ENCODE data around the gene SPOCK3.
"Not testable (repeated sequence)": the region's sequence is repeated elsewhere in the genome, so short reads cannot be mapped to it uniquely, and the experiment has no call there.

The SPOCK3 gene

GRCh38 chr4:167035390-167035789 lies 198.9 kb downstream of the SPOCK3 start:
- no peak for DNase-seq (ENCODE audit: low read depth in 2 of 2)

DNA sequence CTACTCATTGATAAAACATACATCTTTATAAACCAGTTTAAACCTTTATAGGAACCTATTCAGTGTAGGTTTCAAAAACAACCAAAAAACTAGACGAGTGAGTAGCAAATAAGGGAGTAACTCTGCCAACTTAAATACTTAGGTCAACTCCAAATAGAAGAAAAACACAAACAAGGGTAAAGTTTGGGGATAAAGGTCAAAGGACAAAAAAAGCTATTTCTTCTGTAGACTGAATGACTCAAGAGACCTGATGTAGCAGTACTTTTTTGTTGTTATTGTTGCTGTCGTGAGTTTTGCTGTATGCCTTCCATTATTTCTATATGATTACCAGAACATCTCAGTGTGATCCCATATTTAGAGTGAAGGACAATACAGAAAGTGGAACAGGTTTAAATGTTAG lies 199.3 kb downstream of the SPOCK3 start:
- DNase-seq (ENCODE audit: low read depth in 2 of 2): no peak

- DNase-seq (ENCODE audit: low read depth in 2 of 2): no peak
Measured at GRCh38 chr4:167032871-167033270, 201.4 kb downstream of the SPOCK3 start.

DNA sequence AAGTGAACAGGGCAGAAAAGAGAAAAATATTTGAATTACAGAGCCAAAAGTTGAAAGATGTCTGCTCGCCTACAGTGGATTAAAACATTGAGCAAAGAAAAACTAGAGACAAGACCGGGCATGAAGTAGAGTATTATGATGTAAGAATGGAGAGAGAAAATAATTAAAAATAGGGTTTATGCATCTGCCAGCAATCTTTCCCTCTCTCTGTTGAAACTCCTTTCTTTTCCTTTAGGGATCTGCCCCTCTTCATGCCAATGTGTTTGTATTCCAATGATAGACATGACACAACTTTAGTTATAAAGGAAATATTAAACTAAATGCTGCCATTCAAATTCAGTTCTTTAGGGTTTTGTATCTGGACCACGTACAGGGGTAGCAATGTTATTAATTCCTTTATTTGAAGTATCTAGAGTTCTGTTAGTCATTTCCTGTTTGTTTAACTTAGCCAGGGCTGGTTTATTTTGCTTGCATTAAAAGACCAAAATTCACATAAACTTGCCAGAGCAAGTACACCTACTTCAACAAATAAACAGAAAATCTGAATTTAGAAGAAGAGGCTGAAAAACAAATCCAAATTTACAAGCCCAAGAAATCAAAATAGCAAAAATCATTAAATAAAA lies 202.6 kb downstream of the SPOCK3 start:
- DNase-seq (ENCODE audit: low read depth in 2 of 2): no peak

DNA sequence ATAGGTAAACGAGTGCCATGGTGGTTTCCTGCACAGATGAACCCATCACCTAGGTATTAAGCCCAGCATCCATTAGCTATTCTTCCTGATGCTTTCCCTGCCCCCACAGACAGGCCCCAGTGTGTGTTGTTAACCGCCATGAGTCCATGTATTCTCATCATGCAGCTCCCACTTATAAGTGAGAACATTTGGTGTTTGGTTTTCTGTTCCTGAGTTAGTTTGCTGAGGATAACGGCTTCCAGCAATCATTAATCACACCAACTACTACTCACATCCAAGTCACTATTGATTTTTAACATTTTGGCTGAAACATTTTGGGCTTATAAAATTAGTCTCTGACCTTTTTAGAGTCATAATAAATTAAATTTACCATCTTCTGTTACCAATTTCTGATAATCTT lies 205.3 kb downstream of the SPOCK3 start:
- no peak for DNase-seq (ENCODE audit: low read depth in 2 of 2)

DNA sequence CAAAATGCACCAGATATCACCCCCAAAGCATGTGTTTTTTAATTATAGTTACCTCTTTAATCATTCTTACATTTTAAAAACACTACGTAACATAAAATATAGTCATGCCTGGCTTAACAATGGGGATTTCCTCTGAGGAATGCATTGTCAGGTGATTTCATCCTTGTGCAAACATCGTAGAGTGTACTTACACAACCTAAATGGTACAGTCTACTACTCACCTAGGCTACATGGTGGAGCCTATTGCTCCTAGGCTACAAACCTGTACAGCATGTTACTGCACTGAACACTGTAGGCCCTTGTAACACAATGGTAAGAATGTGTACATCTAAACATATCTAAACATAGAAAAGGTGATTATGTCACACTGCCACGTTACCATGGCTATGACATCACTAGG lies 208.6 kb downstream of the SPOCK3 start:
- DNase-seq (ENCODE audit: low read depth in 2 of 2): no peak

DNA sequence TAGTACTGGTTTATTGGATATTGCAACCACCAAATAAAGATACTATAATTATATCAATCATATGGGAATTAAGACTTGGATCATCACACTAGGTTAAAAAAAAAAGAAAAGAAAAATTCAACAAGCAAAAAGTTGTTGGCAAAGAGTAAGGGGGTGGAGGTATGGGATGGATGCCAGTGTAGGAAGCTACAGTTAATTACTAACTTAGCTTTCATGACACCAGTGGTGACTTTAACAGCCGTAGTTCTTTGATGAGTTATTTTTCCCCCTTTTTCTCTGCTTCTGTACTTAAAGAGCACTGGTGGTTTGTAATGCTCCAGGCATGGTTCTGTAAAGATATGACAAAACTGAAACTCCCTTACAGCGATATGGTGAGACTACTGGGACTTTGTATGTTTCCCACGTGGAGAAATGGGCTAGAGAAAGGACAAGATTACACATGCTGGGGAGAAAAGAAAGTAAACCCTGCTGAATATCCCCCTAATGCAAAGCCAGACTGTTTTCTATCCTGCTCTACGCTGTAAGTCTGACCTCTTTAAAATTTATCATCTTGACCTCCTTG lies 210.8 kb downstream of the SPOCK3 start:
- DNase-seq (ENCODE audit: low read depth in 2 of 2): no peak

GRCh38 chr4:167021545-167022155 lies 212.6 kb downstream of the SPOCK3 start:
- DNase-seq (ENCODE audit: low read depth in 2 of 2): peak; percentile 3 to 47

DNA sequence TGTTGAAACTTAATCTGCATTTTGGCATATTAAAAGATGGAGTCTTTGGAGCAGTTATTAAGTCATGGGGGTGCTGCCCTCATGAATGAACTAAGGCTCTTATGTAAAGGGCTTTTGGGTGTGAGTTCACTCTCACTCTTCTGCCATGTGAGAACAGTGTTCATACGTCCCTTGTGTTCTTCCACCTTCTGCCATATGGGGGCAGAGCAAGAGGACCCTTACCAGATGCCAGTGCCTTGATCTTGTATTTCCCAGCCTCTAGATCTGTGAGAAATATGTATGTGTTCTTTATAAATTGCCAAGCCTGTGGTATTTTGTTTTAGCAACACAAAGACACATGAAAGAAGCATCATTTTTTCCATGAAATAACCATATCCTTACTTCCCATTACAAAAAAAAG lies 213.9 kb downstream of the SPOCK3 start:
- no peak for DNase-seq (ENCODE audit: low read depth in 2 of 2)

DNA sequence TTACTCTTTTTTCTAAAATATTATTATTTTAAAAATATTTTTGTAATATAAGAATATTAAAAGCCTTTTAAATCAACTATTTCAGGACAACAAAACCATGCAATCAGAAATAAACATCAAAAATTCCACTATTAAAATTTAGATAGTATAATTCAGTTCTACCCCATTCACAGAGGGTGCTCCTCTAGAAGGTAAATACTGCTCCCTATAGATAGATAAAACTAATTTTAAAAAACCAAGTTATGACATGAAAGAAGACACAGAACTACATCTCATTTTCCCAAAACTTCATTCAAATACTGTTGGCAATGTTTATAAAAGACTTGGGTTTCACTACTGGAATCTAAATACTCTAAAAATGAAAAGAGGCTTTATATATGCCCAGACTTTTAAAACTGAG lies 219.3 kb downstream of the SPOCK3 start:
- no peak for DNase-seq (ENCODE audit: low read depth in 2 of 2)

GRCh38 chr4:167003326-167003725 lies 231.0 kb downstream of the SPOCK3 start:
- no peak for DNase-seq (ENCODE audit: low read depth in 2 of 2)

DNA sequence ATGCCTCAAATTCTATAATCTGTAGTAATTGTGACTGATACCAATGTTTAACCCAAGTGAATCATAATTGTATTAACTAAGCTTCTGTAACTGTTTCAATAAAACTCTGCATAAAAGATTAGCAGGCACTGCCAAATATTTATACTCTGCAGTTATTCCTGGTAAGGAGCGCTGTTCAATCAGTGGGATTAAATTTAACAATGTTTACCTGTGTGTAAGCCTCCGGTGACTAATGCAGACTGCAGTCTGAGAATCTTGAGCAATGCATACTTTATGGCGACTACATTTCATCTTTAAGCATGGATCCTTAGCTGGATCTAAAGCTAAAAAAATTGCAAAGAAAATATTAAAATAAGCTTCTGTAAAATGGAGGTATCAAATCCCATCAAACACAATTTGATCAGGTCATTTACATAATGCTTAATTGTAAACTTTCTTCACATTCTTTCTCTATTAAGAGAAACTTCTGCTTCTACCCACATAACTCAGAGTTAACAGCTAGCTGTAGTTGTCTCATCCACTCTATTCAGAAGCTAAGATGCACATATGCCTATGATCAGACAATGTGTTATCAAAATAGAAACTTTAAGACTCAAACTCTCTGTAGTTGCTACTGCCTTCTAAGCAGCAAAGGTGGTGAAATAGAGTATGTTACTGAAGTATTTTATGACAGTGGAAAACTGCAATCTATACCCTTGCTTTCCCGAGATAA lies 234.0 kb downstream of the SPOCK3 start:
- no peak for DNase-seq (ENCODE audit: low read depth in 2 of 2)

- DNase-seq (ENCODE audit: low read depth in 2 of 2): no peak
Measured at GRCh38 chr4:166996216-166996615, 238.1 kb downstream of the SPOCK3 start.

GRCh38 chr4:166994686-166995085 lies 239.6 kb downstream of the SPOCK3 start:
- no peak for DNase-seq (ENCODE audit: low read depth in 2 of 2)

DNA sequence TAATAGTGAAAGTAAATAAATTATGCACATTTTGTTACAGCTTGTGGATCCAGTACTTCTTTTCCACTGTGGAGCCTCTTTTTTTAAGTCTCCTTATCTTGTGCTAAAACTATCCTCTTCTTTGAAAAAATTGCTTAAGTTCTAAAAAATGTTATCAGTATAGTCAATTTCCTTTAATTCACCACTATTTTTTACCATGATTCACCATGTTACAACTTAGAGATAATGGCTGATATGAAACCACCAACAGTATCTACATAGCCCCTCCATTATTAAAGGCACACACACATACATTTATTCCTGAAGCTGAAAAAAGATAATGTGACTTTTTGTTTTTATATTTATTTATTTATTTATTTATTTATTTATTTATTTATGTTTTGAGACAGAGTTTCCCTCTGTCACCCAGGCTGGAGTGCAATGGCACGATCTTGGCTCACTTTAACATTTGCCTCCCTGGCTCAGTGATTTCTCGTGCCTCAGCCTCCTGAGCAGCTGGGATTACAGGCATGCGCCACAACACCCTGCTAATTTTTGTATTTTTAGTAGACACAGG lies 243.2 kb downstream of the SPOCK3 start:
- no peak for DNase-seq (ENCODE audit: low read depth in 2 of 2)

DNA sequence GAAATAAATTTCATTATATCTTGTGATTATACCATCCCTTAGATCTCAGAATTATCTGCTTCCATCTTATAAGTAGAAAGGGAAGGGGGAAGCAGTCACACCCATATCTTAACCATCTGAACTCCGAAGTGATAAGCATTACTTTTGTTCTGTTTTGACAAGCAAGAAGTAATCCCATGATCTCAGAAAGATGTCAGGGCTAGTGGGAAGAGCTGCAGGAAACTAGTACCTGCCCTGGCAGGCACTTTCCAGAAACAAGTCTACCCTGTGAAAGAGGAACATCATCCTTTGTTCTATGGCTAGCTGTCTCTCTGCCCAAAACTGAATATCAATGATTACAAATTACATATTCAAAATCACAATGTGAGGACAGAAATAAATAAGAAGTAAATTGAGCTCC lies 244.4 kb downstream of the SPOCK3 start:
- DNase-seq (ENCODE audit: low read depth in 2 of 2): no peak

DNA sequence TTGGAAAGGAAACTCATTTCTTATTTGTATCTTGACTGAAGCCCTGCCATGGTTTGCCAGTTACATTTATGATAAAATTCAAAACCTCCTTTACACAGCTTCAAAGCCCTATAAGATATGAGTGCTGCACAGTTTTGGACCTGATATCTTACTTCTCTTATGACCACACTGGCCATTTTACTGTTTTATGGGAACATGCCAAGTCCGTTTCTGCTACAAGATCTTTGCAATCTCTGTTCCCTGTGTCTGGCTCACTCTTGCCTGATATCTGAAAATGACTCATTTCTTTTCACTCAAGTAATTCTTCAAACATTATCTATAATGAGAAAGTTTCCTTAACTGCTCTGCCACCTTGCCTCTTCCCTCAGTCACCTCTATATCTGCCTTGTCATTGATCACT lies 247.3 kb downstream of the SPOCK3 start:
- no peak for DNase-seq (ENCODE audit: low read depth in 2 of 2)

- DNase-seq (ENCODE audit: low read depth in 2 of 2): no peak
Measured at GRCh38 chr4:166981847-166982246, 252.4 kb downstream of the SPOCK3 start.

DNA sequence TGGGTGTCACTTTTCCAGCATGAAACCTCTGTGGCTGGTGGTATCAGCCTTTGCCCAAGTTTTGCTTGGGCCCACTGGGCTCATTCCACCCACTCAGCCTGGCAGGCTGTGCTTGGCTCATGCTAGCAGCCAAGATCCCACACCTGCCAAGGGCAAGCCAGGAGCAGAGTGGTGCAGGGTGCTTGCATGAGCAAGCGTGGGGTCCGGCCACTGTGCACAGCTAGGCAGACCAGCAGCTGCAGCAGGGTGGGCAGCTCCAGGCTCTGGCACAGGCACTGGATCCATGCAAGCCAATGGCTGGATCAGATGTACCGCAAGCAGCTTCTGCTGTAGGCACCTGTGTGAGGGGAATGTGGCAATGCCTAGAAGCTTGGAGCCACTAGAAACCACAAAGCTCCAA lies 253.9 kb downstream of the SPOCK3 start:
- DNase-seq (ENCODE audit: low read depth in 2 of 2): no peak

DNA sequence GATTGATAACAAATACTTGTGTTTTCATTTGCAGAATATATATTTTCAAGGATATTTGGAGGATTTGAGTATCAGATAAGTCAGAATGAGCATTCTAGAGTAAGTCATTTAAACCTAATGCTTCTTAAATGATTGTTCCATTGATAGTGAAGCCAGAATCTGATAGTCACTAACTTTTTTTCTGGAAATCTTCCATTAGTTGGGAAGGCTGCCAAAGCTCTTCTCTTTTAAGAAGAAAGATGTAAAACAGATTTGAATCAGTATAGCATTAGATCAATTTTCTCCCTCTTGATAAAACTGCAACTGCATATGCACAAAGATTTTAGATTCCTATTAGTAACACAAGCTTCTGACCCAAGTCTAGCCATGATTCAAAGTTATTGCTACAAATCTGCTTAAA lies 256.7 kb downstream of the SPOCK3 start:
- no peak for DNase-seq (ENCODE audit: low read depth in 2 of 2)

DNA sequence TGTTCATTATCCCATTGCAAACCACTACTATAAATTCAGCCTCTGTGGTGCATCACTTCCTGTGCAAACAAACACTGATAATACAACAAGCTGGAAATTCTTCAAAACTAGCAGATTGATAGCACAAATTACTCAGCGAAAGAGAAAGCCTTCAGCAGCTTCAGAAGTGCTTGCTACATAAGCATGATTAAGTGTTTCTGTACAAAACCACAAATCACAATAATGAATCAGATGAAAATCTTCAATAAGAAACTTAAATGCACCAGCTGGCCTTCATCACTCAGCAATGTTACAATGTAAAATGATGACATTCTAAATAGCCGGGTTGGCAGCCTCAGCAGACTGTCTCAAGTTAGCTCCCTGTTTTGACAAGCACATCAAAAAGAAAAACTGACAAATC lies 262.2 kb downstream of the SPOCK3 start:
- no peak for DNase-seq (ENCODE audit: low read depth in 2 of 2)

- not testable (repeated sequence) for DNase-seq (ENCODE audit: low read depth in 2 of 2)
Measured at GRCh38 chr4:166968219-166968618, 266.1 kb downstream of the SPOCK3 start.

DNA sequence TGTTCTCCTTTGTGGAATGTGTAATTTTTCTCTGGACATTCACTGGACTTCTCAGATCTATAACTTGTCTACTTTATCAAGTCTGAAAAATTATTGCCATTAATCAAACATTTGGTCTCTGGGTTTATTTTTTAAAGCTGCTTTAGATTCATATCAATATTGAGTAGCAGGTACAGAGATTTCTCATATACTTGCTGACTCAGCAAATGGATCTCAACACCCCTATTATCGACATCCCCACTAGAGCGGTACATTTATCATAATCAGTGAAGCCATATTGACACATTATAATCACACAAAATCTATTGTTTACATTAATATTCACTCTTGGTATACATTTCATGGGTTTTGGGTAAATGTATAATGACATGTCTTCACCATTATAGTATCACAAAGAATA lies 268.7 kb downstream of the SPOCK3 start:
- DNase-seq (ENCODE audit: low read depth in 2 of 2): no peak

Data from stimulated activated CD4-positive, alpha-beta T cell treated with anti-CD3 and anti-CD28 coated beads, Interleukin-1b, Interleukin-23, amount 100 ng/mL, for 4 hours (primary cell).